K562 (cell line): ENCODE results near the gene ANKS1A. TPM values are rescaled to one million over a fixed set of nuclear protein-coding genes. Genes with fewer than 3 reads are reported as not detected.

ENCODE experiments used
- CHD7 ChIP-seq: fragments of 200-600 bp; sonication (generic); IDR thresholded peaks from one replicate; pipeline ENCODE4 v1.6.1; 2012; ENCODE audit warnings: mild to moderate bottlenecking, low read depth, low read length, inconsistent platforms
- E2F1 ChIP-seq: sonication (generic); formaldehyde crosslinking; IDR thresholded peaks from 2 replicates; pipeline ENCODE4 v1.8.1; 2023; ENCODE audit warnings: mild to moderate bottlenecking, missing genetic modification reagents, moderate library complexity
- E2F5 ChIP-seq: sonication (generic); formaldehyde crosslinking; IDR thresholded peaks from 2 replicates; pipeline ENCODE4 v1.8.0; 2022; ENCODE audit warnings: mild to moderate bottlenecking, missing genetic modification reagents
- E2F8 ChIP-seq: fragments of 450-650 bp; IDR thresholded peaks from 2 replicates; pipeline ENCODE4 v1.7.1; 2018; ENCODE audit warnings: mild to moderate bottlenecking, low read depth; ENCODE audit not compliant: partially characterized antibody
- ELF2 ChIP-seq: fragments of 250-450 bp; sonication (Bioruptor Pico); IDR thresholded peaks from 2 replicates; pipeline ENCODE4 v1.5.0; 2021; ENCODE audit warnings: mild to moderate bottlenecking
- GTF2E2 ChIP-seq: fragments of 200-800 bp; sonication (Bioruptor generic); IDR thresholded peaks from 2 replicates; pipeline ENCODE4 v1.6.1; 2016; ENCODE audit warnings: missing genetic modification characterization, missing compliant biosample characterization
- HDAC2 ChIP-seq: fragments of 450-650 bp; IDR thresholded peaks from 2 replicates; pipeline ENCODE4 v1.6.1; 2016; ENCODE audit warnings: mild to moderate bottlenecking
- HNRNPH1 ChIP-seq: fragments of 200-400 bp; formaldehyde crosslinking; optimal IDR thresholded peaks from 2 replicates; pipeline ENCODE3; 2017; ENCODE audit warnings: low read depth, mild to moderate bottlenecking, low read length, moderate library complexity
- HNRNPUL1 ChIP-seq: fragments of 200-400 bp; formaldehyde crosslinking; IDR thresholded peaks from 2 replicates; pipeline ENCODE4 v1.6.1; 2017; ENCODE audit warnings: low read length
- MEIS2 ChIP-seq: fragments of 450-650 bp; IDR thresholded peaks from 2 replicates; pipeline ENCODE4 v1.6.1; 2014; ENCODE audit warnings: mild to moderate bottlenecking; ENCODE audit not compliant: partially characterized antibody
- NCOA1 ChIP-seq: fragments of 450-650 bp; IDR thresholded peaks from 2 replicates; pipeline ENCODE4 v1.6.1; 2016; ENCODE audit warnings: low read depth
- PHB ChIP-seq: fragments of 250-450 bp; sonication (Bioruptor Pico); IDR thresholded peaks from 2 replicates; pipeline ENCODE4 v1.5.0; 2021
- polyA plus RNA-seq, 8 experiments: library from polyadenylated mRNA; depleted of rRNA in 4 of 8; stranded (reverse) in 5 of 8; unstranded in 3 of 8; fragments of >200 nt; fragmentation: Nextera tagmentation in 2 of 8; fragmentation: Illumina TruSeq in 1 of 8; extraction: Ambion mirVana in 2 of 8; extraction: Trizol in 1 of 8; gene quantifications; 2 replicates each; pipeline versions ENCODE4 v1.2.1 to v1.2.3, GENCODE V29; 2011 to 2014; ENCODE audit warnings: inconsistent platforms in 1 of 8, missing spikeins in 1 of 8
- total RNA-seq, 7 experiments: library from RNA; depleted of rRNA in 6 of 7; stranded (reverse); fragments of >200 nt in 6 of 7; fragmentation: Illumina TruSeq in 2 of 7; extraction: Trizol in 2 of 7; gene quantifications; 2 replicates each; pipeline versions ENCODE4 v1.2.1 to v1.2.3, GENCODE V29; 2011 to 2021; ENCODE audit warnings: low replicate concordance in 1 of 7

The ANKS1A gene
- total and polyA plus RNA-seq, 9 of the 15 experiments (the other 6 are each of a cell fraction or from before 2014, with no cell fraction given): 1.1 to 13.8 (median 5.3) TPM

- TF ChIP-seq CHD7: peak; percentile 99
- TF ChIP-seq PHB (CRISPR knock-in tag): peak; percentile 95
- peak; percentile 85 for TF ChIP-seq E2F1 (CRISPR knock-in tag)
- TF ChIP-seq HNRNPUL1: no peak
- TF ChIP-seq HDAC2: peak; percentile 70; the same call in 1 of the 2 replicates
- TF ChIP-seq E2F8: peak; percentile 73
- no peak for TF ChIP-seq MEIS2
- peak; percentile 88 for TF ChIP-seq ELF2
- TF ChIP-seq E2F5 (CRISPR knock-in tag): no peak
- TF ChIP-seq HNRNPH1: no peak
- no peak for TF ChIP-seq GTF2E2 (tag)
- peak; percentile 29; the same call in 1 of the 2 replicates for TF ChIP-seq NCOA1
Measured at GRCh38 chr6:34888874-34889555, at the start of gene ANKS1A (continued).
